HEK293 (cell line): ENCODE measurements around the gene EVI5L.

Source experiments
- GLIS2 ChIP-seq: fragments of 450-650 bp; formaldehyde crosslinking; IDR thresholded peaks from 2 replicates; pipeline ENCODE4 v1.5.1; 2016; ENCODE audit warnings: missing biosample characterization, missing genetic modification characterization
- HIC1 ChIP-seq: fragments of 450-650 bp; formaldehyde crosslinking; IDR thresholded peaks from 2 replicates; pipeline ENCODE4 v1.5.1; 2016; ENCODE audit warnings: missing biosample characterization, missing genetic modification characterization
- KLF1 ChIP-seq: fragments of 450-650 bp; formaldehyde crosslinking; IDR thresholded peaks from 2 replicates; pipeline ENCODE4 v1.5.1; 2016; ENCODE audit warnings: missing biosample characterization, missing genetic modification characterization
- KLF10 ChIP-seq: fragments of 450-650 bp; IDR thresholded peaks from 2 replicates; pipeline ENCODE4 v1.5.1; 2018; ENCODE audit warnings: missing biosample characterization, mild to moderate bottlenecking, missing genetic modification characterization
- KLF9 ChIP-seq: fragments of 450-650 bp; formaldehyde crosslinking; IDR thresholded peaks from 2 replicates; pipeline ENCODE4 v1.5.1; 2016; ENCODE audit warnings: missing biosample characterization, missing genetic modification characterization, low read depth
- OVOL3 ChIP-seq: fragments of 450-650 bp; formaldehyde crosslinking; IDR thresholded peaks from 2 replicates; pipeline ENCODE4 v1.5.1; 2016; ENCODE audit warnings: missing biosample characterization, missing genetic modification characterization
- PATZ1 ChIP-seq: fragments of 450-650 bp; formaldehyde crosslinking; IDR thresholded peaks from 2 replicates; pipeline ENCODE4 v1.5.1; 2016; ENCODE audit warnings: missing biosample characterization, missing genetic modification characterization
- SP2 ChIP-seq: fragments of 450-650 bp; formaldehyde crosslinking; IDR thresholded peaks from 2 replicates; pipeline ENCODE4 v1.5.1; 2016; ENCODE audit warnings: missing biosample characterization, missing genetic modification characterization
- SP7 ChIP-seq: fragments of 450-650 bp; formaldehyde crosslinking; IDR thresholded peaks from 2 replicates; pipeline ENCODE4 v1.5.1; 2016; ENCODE audit warnings: missing biosample characterization, missing genetic modification characterization
- ZBTB21 ChIP-seq: fragments of 450-650 bp; formaldehyde crosslinking; IDR thresholded peaks from 2 replicates; pipeline ENCODE4 v1.5.1; 2017; ENCODE audit warnings: missing biosample characterization, missing genetic modification characterization
- ZBTB7A ChIP-seq: fragments of 450-650 bp; formaldehyde crosslinking; IDR thresholded peaks from 2 replicates; pipeline ENCODE4 v1.5.1; 2016; ENCODE audit warnings: low read depth, missing biosample characterization, missing genetic modification characterization
- ZBTB8A ChIP-seq: fragments of 450-650 bp; formaldehyde crosslinking; IDR thresholded peaks from 2 replicates; pipeline ENCODE4 v1.5.1; 2016; ENCODE audit warnings: missing biosample characterization, missing genetic modification characterization
- ZEB2 ChIP-seq: fragments of 450-650 bp; formaldehyde crosslinking; IDR thresholded peaks from 2 replicates; pipeline ENCODE4 v1.5.1; 2016; ENCODE audit warnings: missing biosample characterization, missing genetic modification characterization
- ZFP69B ChIP-seq: fragments of 450-650 bp; formaldehyde crosslinking; IDR thresholded peaks from 2 replicates; pipeline ENCODE4 v1.5.1; 2016; ENCODE audit warnings: missing biosample characterization, missing genetic modification characterization
- ZIC2 ChIP-seq: fragments of 450-650 bp; formaldehyde crosslinking; IDR thresholded peaks from 2 replicates; pipeline ENCODE4 v1.5.1; 2016; ENCODE audit warnings: missing biosample characterization, missing genetic modification characterization
- ZNF133 ChIP-seq: fragments of 450-650 bp; formaldehyde crosslinking; IDR thresholded peaks from 2 replicates; pipeline ENCODE4 v1.5.1; 2016; ENCODE audit warnings: missing biosample characterization, missing genetic modification characterization
- ZNF138 ChIP-seq: fragments of 450-650 bp; formaldehyde crosslinking; IDR thresholded peaks from 2 replicates; pipeline ENCODE4 v1.5.1; 2016; ENCODE audit warnings: missing biosample characterization, missing genetic modification characterization, borderline replicate concordance
- ZNF140 ChIP-seq: fragments of 450-650 bp; formaldehyde crosslinking; IDR thresholded peaks from 2 replicates; pipeline ENCODE4 v1.5.1; 2016; ENCODE audit warnings: missing biosample characterization, missing genetic modification characterization
- ZNF211 ChIP-seq: fragments of 450-650 bp; formaldehyde crosslinking; IDR thresholded peaks from 2 replicates; pipeline ENCODE4 v1.5.1; 2016; ENCODE audit warnings: low read depth, missing biosample characterization, missing genetic modification characterization
- ZNF335 ChIP-seq: fragments of 450-650 bp; formaldehyde crosslinking; conservative IDR thresholded peaks from 2 replicates; pipeline ENCODE4 v1.5.1; 2016; ENCODE audit warnings: missing biosample characterization, missing genetic modification characterization
- ZNF37A ChIP-seq: fragments of 450-650 bp; IDR thresholded peaks from 2 replicates; pipeline ENCODE4 v1.5.1; 2018; ENCODE audit warnings: missing biosample characterization, missing genetic modification characterization
- ZNF391 ChIP-seq: fragments of 450-650 bp; formaldehyde crosslinking; IDR thresholded peaks from 2 replicates; pipeline ENCODE4 v1.5.1; 2016; ENCODE audit warnings: low read depth, missing biosample characterization, missing genetic modification characterization, borderline replicate concordance
- ZNF398 ChIP-seq: fragments of 450-650 bp; formaldehyde crosslinking; IDR thresholded peaks from 2 replicates; pipeline ENCODE4 v1.5.1; 2017; ENCODE audit warnings: missing biosample characterization, missing genetic modification characterization
- ZNF423 ChIP-seq: fragments of 450-650 bp; formaldehyde crosslinking; IDR thresholded peaks from 2 replicates; pipeline ENCODE4 v1.5.1; 2016; ENCODE audit warnings: missing biosample characterization, missing genetic modification characterization
- ZNF558 ChIP-seq: fragments of 450-650 bp; formaldehyde crosslinking; IDR thresholded peaks from 2 replicates; pipeline ENCODE4 v1.5.1; 2016; ENCODE audit warnings: missing biosample characterization, missing genetic modification characterization
- ZNF596 ChIP-seq: fragments of 450-650 bp; IDR thresholded peaks from 2 replicates; pipeline ENCODE4 v1.5.0; 2018; ENCODE audit warnings: missing biosample characterization, mild to moderate bottlenecking, missing genetic modification characterization, moderate library complexity
- ZNF624 ChIP-seq: fragments of 450-650 bp; formaldehyde crosslinking; IDR thresholded peaks from 2 replicates; pipeline ENCODE4 v1.5.1; 2017; ENCODE audit warnings: missing biosample characterization, missing genetic modification characterization
- ZXDB ChIP-seq: fragments of 450-650 bp; formaldehyde crosslinking; IDR thresholded peaks from 2 replicates; pipeline ENCODE4 v1.5.1; 2016; ENCODE audit warnings: missing biosample characterization, missing genetic modification characterization
- TF ChIP-seq, protein P1 (sequence below): fragments of 450-650 bp; formaldehyde crosslinking; IDR thresholded peaks from 2 replicates; pipeline ENCODE4 v1.5.1; 2017; ENCODE audit warnings: missing biosample characterization, missing genetic modification characterization
- TF ChIP-seq, protein P2 (sequence below): fragments of 450-650 bp; formaldehyde crosslinking; IDR thresholded peaks from 2 replicates; pipeline ENCODE4 v1.5.1; 2017; ENCODE audit warnings: missing biosample characterization, missing genetic modification characterization
- TF ChIP-seq, protein P3 (sequence below): fragments of 450-650 bp; formaldehyde crosslinking; IDR thresholded peaks from 2 replicates; pipeline ENCODE4 v1.5.1; 2016; ENCODE audit warnings: missing biosample characterization, missing genetic modification characterization

EVI5L gene

DNA sequence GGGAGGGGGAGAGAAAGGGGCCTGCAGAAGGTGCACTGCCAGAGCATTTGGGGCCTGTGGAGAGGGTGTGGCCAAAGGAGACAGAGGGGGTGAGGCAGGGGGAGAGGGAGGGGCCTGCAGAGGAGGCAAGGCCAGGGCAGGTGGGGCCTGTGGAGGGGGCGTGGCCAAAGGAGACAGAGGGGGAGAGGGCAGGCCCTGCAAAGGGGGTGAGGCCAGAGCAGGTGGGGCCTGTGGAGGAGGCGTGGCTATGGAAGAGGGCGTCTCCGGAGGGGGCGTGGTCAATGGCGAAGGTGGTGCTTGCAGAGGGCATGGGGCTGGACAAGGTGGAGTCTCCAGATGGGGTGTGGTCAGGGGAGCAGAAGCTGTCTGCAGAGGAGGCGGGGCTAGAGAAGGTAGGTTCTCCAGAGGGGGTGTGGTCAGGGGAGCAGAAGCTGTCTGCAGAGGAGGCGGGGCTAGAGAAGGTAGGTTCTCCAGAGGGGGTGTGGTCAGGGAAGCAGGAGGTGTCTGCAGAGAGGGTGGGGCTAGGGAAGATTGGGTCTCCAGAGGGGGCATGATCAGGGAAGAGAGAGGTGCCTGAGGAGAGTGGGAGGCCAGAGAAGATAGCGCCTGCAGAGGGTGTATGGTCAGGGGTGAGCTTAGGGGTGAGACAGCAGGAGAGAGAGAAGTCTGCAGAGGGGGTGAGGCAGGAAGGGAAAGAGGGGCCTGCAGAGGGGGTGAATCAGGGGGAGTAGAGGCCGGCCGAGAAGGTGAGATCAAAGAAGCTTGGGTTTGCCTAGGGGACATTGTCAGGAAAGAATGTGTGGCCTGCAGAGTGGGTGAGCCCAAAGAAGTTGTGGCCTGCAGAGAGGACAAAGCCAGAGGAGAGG is 40.8 kb downstream of the EVI5L start (continued):
- TF ChIP-seq ZBTB7A (tag by site-specific recombination) (0 out of 2 replicates have a peak, but pooled peaks have one; percentile 48), ZNF398 (peak; percentile 28; the same call in 1 of the 2 replicates), ZXDB (tag by site-specific recombination) (no peak), ZBTB21 (tag by site-specific recombination) (0 out of 2 replicates have a peak, but pooled peaks have one; percentile 4), ZNF138 (no peak), HIC1 (tag by site-specific recombination) (0 out of 2 replicates have a peak, but pooled peaks have one; percentile 10), ZNF558 (no peak), KLF1 (tag by site-specific recombination) (peak; percentile 68), ZNF211 (no peak), KLF10 (peak; percentile 13), ZBTB8A (tag by site-specific recombination) (no peak), ZNF391 (tag by site-specific recombination) (no peak), ZNF423 (no peak), ZEB2 (no peak), SP7 (tag by site-specific recombination) (no peak), OVOL3 (tag by site-specific recombination) (no peak), ZNF335 (no peak), GLIS2 (tag by site-specific recombination) (peak; percentile 55), ZNF596 (no peak), KLF9 (tag by site-specific recombination) (peak; percentile 99), ZNF133 (tag by site-specific recombination) (no peak), ZNF624 (tag by site-specific recombination) (no peak), ZFP69B (peak; percentile 42; the same call in 1 of the 2 replicates), ZNF37A (tag by site-specific recombination) (no peak), SP2 (tag by site-specific recombination) (peak; percentile 58), ZIC2 (peak; percentile 65; the same call in 1 of the 2 replicates), ZNF140 (no peak), PATZ1 (tag by site-specific recombination) (peak; percentile 86)
- TF ChIP-seq, protein P1, sequence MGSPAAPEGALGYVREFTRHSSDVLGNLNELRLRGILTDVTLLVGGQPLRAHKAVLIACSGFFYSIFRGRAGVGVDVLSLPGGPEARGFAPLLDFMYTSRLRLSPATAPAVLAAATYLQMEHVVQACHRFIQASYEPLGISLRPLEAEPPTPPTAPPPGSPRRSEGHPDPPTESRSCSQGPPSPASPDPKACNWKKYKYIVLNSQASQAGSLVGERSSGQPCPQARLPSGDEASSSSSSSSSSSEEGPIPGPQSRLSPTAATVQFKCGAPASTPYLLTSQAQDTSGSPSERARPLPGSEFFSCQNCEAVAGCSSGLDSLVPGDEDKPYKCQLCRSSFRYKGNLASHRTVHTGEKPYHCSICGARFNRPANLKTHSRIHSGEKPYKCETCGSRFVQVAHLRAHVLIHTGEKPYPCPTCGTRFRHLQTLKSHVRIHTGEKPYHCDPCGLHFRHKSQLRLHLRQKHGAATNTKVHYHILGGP, result no peak
- TF ChIP-seq, protein P2, sequence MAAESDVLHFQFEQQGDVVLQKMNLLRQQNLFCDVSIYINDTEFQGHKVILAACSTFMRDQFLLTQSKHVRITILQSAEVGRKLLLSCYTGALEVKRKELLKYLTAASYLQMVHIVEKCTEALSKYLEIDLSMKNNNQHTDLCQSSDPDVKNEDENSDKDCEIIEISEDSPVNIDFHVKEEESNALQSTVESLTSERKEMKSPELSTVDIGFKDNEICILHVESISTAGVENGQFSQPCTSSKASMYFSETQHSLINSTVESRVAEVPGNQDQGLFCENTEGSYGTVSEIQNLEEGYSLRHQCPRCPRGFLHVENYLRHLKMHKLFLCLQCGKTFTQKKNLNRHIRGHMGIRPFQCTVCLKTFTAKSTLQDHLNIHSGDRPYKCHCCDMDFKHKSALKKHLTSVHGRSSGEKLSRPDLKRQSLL (tag by site-specific recombination), result no peak
- TF ChIP-seq, protein P3, sequence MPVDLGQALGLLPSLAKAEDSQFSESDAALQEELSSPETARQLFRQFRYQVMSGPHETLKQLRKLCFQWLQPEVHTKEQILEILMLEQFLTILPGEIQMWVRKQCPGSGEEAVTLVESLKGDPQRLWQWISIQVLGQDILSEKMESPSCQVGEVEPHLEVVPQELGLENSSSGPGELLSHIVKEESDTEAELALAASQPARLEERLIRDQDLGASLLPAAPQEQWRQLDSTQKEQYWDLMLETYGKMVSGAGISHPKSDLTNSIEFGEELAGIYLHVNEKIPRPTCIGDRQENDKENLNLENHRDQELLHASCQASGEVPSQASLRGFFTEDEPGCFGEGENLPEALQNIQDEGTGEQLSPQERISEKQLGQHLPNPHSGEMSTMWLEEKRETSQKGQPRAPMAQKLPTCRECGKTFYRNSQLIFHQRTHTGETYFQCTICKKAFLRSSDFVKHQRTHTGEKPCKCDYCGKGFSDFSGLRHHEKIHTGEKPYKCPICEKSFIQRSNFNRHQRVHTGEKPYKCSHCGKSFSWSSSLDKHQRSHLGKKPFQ, result no peak
